Measurements from ENCODE around the gene AKAP11.

DNA sequence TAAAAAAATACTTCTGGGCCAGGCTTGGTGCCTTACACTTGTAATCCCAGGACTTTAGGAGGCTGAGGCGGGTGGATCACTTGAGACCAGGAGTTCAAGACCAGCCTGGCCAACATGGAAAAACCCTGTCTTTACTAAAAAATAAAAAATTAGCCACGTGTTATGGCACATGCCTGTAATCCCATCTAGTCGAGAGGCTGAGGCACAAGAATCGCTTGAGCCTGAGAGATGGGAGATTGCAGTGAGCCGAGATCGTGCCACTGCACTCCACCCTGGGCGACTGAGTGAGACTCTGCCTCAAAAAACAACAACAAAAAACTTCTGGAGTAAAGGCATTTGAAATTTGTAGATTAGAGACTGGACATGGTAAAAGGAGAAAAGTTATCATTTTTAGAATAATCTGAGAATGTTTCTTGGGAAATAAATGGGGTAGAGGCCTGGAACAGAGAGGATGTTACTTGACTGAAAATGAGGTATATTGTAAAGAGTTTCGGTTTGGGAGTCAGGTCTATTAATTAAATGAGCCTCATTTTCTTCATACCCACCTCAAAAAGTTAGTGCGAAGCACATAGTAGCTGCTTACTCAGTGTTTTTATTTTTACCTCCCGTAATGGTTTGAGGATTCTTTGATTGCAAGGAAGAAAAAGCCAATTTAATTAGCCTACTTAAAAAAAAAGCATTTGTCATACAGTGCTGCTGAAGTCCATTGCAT, 2.6 kb downstream of the AKAP11 start:
- TF ChIP-seq CTCF (CRISPR knock-in tag; IDR thresholded peaks at IDR 0.05) (no peak), ZNF629 (CRISPR knock-in tag; conservative IDR thresholded peaks at IDR 0.05) (no peak), SOX13 (IDR thresholded peaks at IDR 0.05) (no peak), SOX13 (CRISPR knock-in tag; conservative IDR thresholded peaks at IDR 0.05 in 1 of 2, IDR thresholded peaks at IDR 0.05 in 1 of 2) (no peak), MED1 (CRISPR knock-in tag; IDR thresholded peaks at IDR 0.05) (no peak), KLF16 (CRISPR knock-in tag; IDR thresholded peaks at IDR 0.05) (no peak), GFI1 (CRISPR knock-in tag; IDR thresholded peaks at IDR 0.05; ENCODE audit: borderline replicate concordance) (no peak), FOXA1 (IDR thresholded peaks at IDR 0.05) (no peak), FOXA1 (CRISPR knock-in tag; IDR thresholded peaks at IDR 0.05) (no peak), POLR2AphosphoS2 (IDR thresholded peaks at IDR 0.05; ENCODE audit: low read depth, low read length) (no peak), JUND (CRISPR knock-in tag; IDR thresholded peaks at IDR 0.05) (no peak), POLR2A (IDR thresholded peaks at IDR 0.05; ENCODE audit: insufficient read depth in 1 of 2, low read depth in 2 of 2, low read length in 2 of 2) (no peak)
- TF ChIP-seq, protein P1, sequence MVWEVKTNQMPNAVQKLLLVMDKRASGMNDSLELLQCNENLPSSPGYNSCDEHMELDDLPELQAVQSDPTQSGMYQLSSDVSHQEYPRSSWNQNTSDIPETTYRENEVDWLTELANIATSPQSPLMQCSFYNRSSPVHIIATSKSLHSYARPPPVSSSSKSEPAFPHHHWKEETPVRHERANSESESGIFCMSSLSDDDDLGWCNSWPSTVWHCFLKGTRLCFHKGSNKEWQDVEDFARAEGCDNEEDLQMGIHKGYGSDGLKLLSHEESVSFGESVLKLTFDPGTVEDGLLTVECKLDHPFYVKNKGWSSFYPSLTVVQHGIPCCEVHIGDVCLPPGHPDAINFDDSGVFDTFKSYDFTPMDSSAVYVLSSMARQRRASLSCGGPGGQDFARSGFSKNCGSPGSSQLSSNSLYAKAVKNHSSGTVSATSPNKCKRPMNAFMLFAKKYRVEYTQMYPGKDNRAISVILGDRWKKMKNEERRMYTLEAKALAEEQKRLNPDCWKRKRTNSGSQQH (CRISPR knock-in tag; IDR thresholded peaks at IDR 0.05; ENCODE audit: low read depth) = no peak
- TF ChIP-seq, protein P2, sequence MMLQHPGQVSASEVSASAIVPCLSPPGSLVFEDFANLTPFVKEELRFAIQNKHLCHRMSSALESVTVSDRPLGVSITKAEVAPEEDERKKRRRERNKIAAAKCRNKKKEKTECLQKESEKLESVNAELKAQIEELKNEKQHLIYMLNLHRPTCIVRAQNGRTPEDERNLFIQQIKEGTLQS (CRISPR knock-in tag; IDR thresholded peaks at IDR 0.05) = no peak
- TF ChIP-seq, protein P3, sequence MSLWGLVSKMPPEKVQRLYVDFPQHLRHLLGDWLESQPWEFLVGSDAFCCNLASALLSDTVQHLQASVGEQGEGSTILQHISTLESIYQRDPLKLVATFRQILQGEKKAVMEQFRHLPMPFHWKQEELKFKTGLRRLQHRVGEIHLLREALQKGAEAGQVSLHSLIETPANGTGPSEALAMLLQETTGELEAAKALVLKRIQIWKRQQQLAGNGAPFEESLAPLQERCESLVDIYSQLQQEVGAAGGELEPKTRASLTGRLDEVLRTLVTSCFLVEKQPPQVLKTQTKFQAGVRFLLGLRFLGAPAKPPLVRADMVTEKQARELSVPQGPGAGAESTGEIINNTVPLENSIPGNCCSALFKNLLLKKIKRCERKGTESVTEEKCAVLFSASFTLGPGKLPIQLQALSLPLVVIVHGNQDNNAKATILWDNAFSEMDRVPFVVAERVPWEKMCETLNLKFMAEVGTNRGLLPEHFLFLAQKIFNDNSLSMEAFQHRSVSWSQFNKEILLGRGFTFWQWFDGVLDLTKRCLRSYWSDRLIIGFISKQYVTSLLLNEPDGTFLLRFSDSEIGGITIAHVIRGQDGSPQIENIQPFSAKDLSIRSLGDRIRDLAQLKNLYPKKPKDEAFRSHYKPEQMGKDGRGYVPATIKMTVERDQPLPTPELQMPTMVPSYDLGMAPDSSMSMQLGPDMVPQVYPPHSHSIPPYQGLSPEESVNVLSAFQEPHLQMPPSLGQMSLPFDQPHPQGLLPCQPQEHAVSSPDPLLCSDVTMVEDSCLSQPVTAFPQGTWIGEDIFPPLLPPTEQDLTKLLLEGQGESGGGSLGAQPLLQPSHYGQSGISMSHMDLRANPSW (CRISPR knock-in tag; IDR thresholded peaks at IDR 0.05; ENCODE audit: borderline replicate concordance) = no peak
- TF ChIP-seq, protein P4, sequence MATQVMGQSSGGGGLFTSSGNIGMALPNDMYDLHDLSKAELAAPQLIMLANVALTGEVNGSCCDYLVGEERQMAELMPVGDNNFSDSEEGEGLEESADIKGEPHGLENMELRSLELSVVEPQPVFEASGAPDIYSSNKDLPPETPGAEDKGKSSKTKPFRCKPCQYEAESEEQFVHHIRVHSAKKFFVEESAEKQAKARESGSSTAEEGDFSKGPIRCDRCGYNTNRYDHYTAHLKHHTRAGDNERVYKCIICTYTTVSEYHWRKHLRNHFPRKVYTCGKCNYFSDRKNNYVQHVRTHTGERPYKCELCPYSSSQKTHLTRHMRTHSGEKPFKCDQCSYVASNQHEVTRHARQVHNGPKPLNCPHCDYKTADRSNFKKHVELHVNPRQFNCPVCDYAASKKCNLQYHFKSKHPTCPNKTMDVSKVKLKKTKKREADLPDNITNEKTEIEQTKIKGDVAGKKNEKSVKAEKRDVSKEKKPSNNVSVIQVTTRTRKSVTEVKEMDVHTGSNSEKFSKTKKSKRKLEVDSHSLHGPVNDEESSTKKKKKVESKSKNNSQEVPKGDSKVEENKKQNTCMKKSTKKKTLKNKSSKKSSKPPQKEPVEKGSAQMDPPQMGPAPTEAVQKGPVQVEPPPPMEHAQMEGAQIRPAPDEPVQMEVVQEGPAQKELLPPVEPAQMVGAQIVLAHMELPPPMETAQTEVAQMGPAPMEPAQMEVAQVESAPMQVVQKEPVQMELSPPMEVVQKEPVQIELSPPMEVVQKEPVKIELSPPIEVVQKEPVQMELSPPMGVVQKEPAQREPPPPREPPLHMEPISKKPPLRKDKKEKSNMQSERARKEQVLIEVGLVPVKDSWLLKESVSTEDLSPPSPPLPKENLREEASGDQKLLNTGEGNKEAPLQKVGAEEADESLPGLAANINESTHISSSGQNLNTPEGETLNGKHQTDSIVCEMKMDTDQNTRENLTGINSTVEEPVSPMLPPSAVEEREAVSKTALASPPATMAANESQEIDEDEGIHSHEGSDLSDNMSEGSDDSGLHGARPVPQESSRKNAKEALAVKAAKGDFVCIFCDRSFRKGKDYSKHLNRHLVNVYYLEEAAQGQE (IDR thresholded peaks at IDR 0.05; ENCODE audit: borderline replicate concordance in 1 of 2, low read depth in 1 of 2, low read length in 2 of 2) = no peak
